ENCODE results near the gene GRK5.

GRK5 gene

DNA sequence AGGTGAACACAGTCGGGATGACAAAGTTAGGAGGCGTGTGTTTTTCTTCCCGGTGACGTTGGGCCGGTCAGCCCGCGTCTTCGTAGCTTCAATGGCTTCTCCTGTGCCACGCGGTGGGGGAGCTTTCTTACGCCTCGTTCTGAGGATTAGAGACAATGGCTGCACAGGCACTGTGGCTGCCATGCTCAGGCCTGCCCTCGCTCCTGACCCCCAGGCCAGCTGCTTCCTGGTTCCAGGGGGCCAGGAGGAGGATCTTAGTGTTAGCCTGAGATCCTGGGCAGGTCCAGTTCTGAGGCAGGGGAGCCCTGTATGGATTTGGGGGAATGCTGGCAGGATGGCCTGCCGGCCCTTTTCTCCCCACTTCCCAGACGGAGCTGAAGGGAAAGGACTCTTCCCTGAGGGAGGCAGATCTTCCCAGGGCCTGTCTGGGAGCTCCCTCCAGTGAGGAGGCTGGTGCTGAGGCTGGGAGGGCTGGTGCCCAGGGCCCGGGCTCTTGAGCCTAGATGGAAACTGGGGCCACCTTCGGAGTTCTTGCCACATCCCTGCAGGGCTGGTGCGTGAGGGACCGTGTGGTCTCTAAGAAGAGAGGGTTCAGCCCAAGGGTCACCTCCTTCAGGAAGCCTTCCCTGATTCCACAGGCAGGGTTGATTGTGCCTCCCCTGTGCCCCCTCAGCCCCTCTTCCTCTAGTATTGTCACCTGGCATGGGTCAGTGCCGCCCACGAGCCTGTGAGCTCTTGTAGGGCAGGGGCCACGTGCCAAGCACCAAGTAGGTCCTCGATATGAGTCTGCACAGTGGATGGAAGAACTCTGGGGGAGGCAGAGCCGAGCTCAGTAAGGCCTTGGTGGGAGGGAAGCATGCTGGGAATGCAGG lies 101.4 kb downstream of the GRK5 start:
- Histone ChIP-seq H3K36me3 (ENCODE audit: control insufficient read depth, insufficient read depth, low read length) (no peaks in the 10 kb centered on the region), H3K4me1 (ENCODE audit: control insufficient read depth, insufficient read depth, low read length, poor library complexity, severe bottlenecking) (peaks cover 10% of the 10 kb centered on the region), H3K4me3 (ENCODE audit: extremely low read depth, insufficient read depth, low read length, poor library complexity, severe bottlenecking) (no peak overlapping the region), H3K9me3 (ENCODE audit: control insufficient read depth, low read length) (no peaks in the 10 kb centered on the region), H3K27ac (ENCODE audit: low read depth, low read length, severe bottlenecking) (no peak overlapping the region)
- 86 to 90% methylated on average over 22 to 23 of the region's 24 CpGs for WGBS, 2 experiments (ENCODE audit: insufficient coverage in 2 of 2)

DNA sequence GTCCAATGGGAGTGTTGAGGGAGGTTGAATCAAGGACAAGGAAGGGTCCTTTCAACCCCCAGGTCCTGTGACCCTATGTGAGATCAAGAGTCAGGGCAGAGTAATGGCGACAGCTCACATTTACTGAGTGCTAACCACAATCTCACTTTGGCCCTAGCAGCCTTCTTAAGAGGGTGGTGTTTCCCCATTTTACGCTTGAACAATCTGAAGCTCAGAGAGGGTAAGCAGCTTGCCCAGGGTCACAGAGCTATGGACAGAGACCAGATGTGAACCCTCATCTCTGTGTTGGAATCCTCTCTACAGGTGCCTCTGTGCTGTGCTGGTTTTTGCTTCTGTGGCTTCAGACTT lies 102.0 kb downstream of the GRK5 start:
- H3K4me1 ChIP-seq (ENCODE audit: control insufficient read depth, insufficient read depth, low read length, poor library complexity, severe bottlenecking) = peaks cover 10% of the 10 kb centered on the region
- no peaks in the 10 kb centered on the region for H3K9me3 ChIP-seq (ENCODE audit: control insufficient read depth, low read length)
- H3K27ac ChIP-seq (ENCODE audit: low read depth, low read length, severe bottlenecking) = no peak overlapping the region
- WGBS, 2 experiments (ENCODE audit: insufficient coverage in 2 of 2) = 94 to 96% methylated on average over 2 of the region's 2 CpGs
- no peaks in the 10 kb centered on the region for H3K36me3 ChIP-seq (ENCODE audit: control insufficient read depth, insufficient read depth, low read length)
- H3K4me3 ChIP-seq (ENCODE audit: extremely low read depth, insufficient read depth, low read length, poor library complexity, severe bottlenecking) = no peak overlapping the region

GRCh38 chr10:119310806-119311205 lies 103.4 kb downstream of the GRK5 start:
- 96 to 100% methylated on average over 2 to 3 of the region's 4 CpGs for WGBS, 2 experiments (ENCODE audit: insufficient coverage in 2 of 2)
- H3K4me3 ChIP-seq (ENCODE audit: extremely low read depth, insufficient read depth, low read length, poor library complexity, severe bottlenecking) = no peak overlapping the region
- H3K36me3 ChIP-seq (ENCODE audit: control insufficient read depth, insufficient read depth, low read length) = no peaks in the 10 kb centered on the region
- peaks cover 24% of the 10 kb centered on the region for H3K4me1 ChIP-seq (ENCODE audit: control insufficient read depth, insufficient read depth, low read length, poor library complexity, severe bottlenecking)
- no peak overlapping the region for H3K27ac ChIP-seq (ENCODE audit: low read depth, low read length, severe bottlenecking)
- no peaks in the 10 kb centered on the region for H3K9me3 ChIP-seq (ENCODE audit: control insufficient read depth, low read length)

GRCh38 chr10:119312241-119312640 lies 104.9 kb downstream of the GRK5 start:
- Histone ChIP-seq H3K4me3 (ENCODE audit: extremely low read depth, insufficient read depth, low read length, poor library complexity, severe bottlenecking) (no peak overlapping the region), H3K9me3 (ENCODE audit: control insufficient read depth, low read length) (no peaks in the 10 kb centered on the region), H3K27ac (ENCODE audit: low read depth, low read length, severe bottlenecking) (no peak overlapping the region), H3K36me3 (ENCODE audit: control insufficient read depth, insufficient read depth, low read length) (no peaks in the 10 kb centered on the region), H3K4me1 (ENCODE audit: control insufficient read depth, insufficient read depth, low read length, poor library complexity, severe bottlenecking) (peaks cover 28% of the 10 kb centered on the region)
- WGBS, 2 experiments (ENCODE audit: insufficient coverage in 2 of 2) = 91 to 98% methylated on average over 2 to 5 of the region's 5 CpGs

DNA sequence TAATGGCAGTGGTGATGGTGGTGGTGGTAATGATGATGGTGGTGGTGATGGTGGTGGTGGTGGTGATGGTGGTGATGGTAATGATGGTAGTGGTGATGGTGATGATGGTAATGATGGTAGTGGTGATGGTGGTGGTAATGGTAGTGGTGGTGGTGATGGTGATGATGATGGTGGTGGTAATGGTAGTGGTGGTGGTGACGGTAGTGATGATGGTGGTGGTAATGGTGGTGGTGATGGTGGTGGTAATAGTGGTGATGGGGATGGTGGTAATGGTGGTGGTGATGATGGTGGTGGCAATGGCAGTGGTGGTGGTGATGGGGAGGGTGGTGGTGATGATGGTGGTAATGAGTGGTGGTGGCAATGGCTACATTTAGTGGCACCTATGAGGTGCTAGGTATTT lies 105.7 kb downstream of the GRK5 start:
- WGBS, 2 experiments (ENCODE audit: insufficient coverage in 2 of 2) = 0% methylated on average over 1 of the region's 1 CpG
- H3K36me3 ChIP-seq (ENCODE audit: control insufficient read depth, insufficient read depth, low read length) = no peaks in the 10 kb centered on the region
- no peaks in the 10 kb centered on the region for H3K9me3 ChIP-seq (ENCODE audit: control insufficient read depth, low read length)
- no peak overlapping the region for H3K4me3 ChIP-seq (ENCODE audit: extremely low read depth, insufficient read depth, low read length, poor library complexity, severe bottlenecking)
- H3K4me1 ChIP-seq (ENCODE audit: control insufficient read depth, insufficient read depth, low read length, poor library complexity, severe bottlenecking) = peaks cover 35% of the 10 kb centered on the region
- no peak overlapping the region for H3K27ac ChIP-seq (ENCODE audit: low read depth, low read length, severe bottlenecking)

GRCh38 chr10:119313644-119314043 lies 106.3 kb downstream of the GRK5 start:
- WGBS, 2 experiments (ENCODE audit: insufficient coverage in 2 of 2) = 100% methylated on average over 2 to 6 of the region's 7 CpGs
- no peak overlapping the region for H3K4me3 ChIP-seq (ENCODE audit: extremely low read depth, insufficient read depth, low read length, poor library complexity, severe bottlenecking)
- no peaks in the 10 kb centered on the region for H3K36me3 ChIP-seq (ENCODE audit: control insufficient read depth, insufficient read depth, low read length)
- H3K27ac ChIP-seq (ENCODE audit: low read depth, low read length, severe bottlenecking) = no peak overlapping the region
- H3K9me3 ChIP-seq (ENCODE audit: control insufficient read depth, low read length) = no peaks in the 10 kb centered on the region
- peaks cover 42% of the 10 kb centered on the region for H3K4me1 ChIP-seq (ENCODE audit: control insufficient read depth, insufficient read depth, low read length, poor library complexity, severe bottlenecking)

GRCh38 chr10:119314061-119314460 lies 106.7 kb downstream of the GRK5 start:
- no peak overlapping the region for H3K27ac ChIP-seq (ENCODE audit: low read depth, low read length, severe bottlenecking)
- peaks cover 46% of the 10 kb centered on the region for H3K4me1 ChIP-seq (ENCODE audit: control insufficient read depth, insufficient read depth, low read length, poor library complexity, severe bottlenecking)
- H3K9me3 ChIP-seq (ENCODE audit: control insufficient read depth, low read length) = no peaks in the 10 kb centered on the region
- 87 to 93% methylated on average over 7 to 10 of the region's 11 CpGs for WGBS, 2 experiments (ENCODE audit: insufficient coverage in 2 of 2)
- H3K36me3 ChIP-seq (ENCODE audit: control insufficient read depth, insufficient read depth, low read length) = no peaks in the 10 kb centered on the region
- H3K4me3 ChIP-seq (ENCODE audit: extremely low read depth, insufficient read depth, low read length, poor library complexity, severe bottlenecking) = no peak overlapping the region

GRCh38 chr10:119314486-119314885 lies 107.1 kb downstream of the GRK5 start:
- H3K27ac ChIP-seq (ENCODE audit: low read depth, low read length, severe bottlenecking) = no peak overlapping the region
- H3K9me3 ChIP-seq (ENCODE audit: control insufficient read depth, low read length) = no peaks in the 10 kb centered on the region
- WGBS, 2 experiments (ENCODE audit: insufficient coverage in 2 of 2) = 95 to 98% methylated on average over 7 of the region's 7 CpGs
- H3K4me1 ChIP-seq (ENCODE audit: control insufficient read depth, insufficient read depth, low read length, poor library complexity, severe bottlenecking) = peaks cover 49% of the 10 kb centered on the region
- no peak overlapping the region for H3K4me3 ChIP-seq (ENCODE audit: extremely low read depth, insufficient read depth, low read length, poor library complexity, severe bottlenecking)
- H3K36me3 ChIP-seq (ENCODE audit: control insufficient read depth, insufficient read depth, low read length) = no peaks in the 10 kb centered on the region

DNA sequence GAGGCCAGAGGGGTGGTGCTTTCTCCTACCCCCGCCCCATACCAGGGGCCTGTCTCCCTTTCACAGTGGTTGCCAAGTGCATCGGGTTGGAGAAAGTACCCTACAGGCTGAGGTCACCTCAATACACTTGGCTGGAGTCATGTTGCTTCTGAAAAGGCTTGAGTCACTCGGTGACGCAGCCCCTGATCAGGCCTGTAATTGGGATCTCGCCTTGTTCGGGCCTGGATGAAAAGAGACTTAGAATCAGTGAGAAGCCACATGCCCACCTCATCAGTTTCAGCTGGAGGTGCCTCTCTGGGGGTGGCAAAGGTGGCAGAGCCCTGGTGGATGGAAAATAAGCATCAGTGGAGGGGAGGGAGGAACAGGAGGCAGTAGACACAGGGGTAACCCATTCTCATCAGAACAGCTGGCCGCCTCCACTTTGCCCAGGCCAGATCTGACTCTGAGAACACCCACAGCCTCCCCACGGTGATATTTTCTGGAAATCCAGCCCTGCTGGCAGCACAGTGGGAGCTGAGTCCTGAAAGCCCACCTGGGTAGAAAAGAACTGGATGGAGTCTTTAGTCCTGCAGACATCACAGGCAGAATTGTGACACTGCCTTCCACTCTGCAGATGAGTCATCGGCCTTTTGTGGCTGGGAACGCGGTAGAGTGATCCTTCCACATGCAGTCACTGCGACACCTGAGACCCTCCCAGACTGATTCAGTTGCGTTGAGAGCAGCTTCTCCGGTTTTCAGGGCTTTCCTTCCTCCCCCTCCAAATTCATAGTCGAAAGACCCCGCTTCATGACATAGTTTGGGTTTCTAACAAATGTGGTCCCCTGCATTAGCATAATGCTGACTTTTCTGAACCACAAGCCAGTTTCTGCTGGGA lies 108.0 kb downstream of the GRK5 start:
- Histone ChIP-seq H3K36me3 (ENCODE audit: control insufficient read depth, insufficient read depth, low read length) (no peaks in the 10 kb centered on the region), H3K4me1 (ENCODE audit: control insufficient read depth, insufficient read depth, low read length, poor library complexity, severe bottlenecking) (peaks cover 54% of the 10 kb centered on the region), H3K4me3 (ENCODE audit: extremely low read depth, insufficient read depth, low read length, poor library complexity, severe bottlenecking) (no peak overlapping the region), H3K9me3 (ENCODE audit: control insufficient read depth, low read length) (no peaks in the 10 kb centered on the region), H3K27ac (ENCODE audit: low read depth, low read length, severe bottlenecking) (peak overlapping the region; percentile 55)
- WGBS, 2 experiments (ENCODE audit: insufficient coverage in 2 of 2) = 49 to 62% methylated on average over 12 to 13 of the region's 16 CpGs

DNA sequence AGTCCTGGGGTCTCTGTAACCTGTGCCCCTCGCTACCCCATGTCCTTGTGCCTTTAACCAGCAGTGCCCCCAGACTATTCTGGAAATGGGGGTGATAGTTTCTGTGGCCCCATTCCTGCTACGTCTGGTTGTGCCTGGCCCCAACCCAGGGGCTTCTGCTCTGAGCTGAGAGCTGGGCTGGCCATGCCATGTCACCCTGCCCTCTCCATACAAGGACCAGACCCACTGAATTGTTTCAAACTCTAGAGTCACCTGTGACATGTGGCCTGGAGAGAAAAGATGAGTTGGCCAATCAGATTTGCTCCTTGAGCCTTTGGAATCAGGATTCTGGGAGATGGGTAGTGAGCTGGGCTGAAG lies 108.6 kb downstream of the GRK5 start:
- Histone ChIP-seq H3K4me3 (ENCODE audit: extremely low read depth, insufficient read depth, low read length, poor library complexity, severe bottlenecking) (no peak overlapping the region), H3K9me3 (ENCODE audit: control insufficient read depth, low read length) (no peaks in the 10 kb centered on the region), H3K4me1 (ENCODE audit: control insufficient read depth, insufficient read depth, low read length, poor library complexity, severe bottlenecking) (peaks cover 54% of the 10 kb centered on the region), H3K36me3 (ENCODE audit: control insufficient read depth, insufficient read depth, low read length) (no peaks in the 10 kb centered on the region), H3K27ac (ENCODE audit: low read depth, low read length, severe bottlenecking) (peak overlapping the region; percentile 99)
- WGBS, 2 experiments (ENCODE audit: insufficient coverage in 2 of 2) = 89 to 100% methylated on average over 1 of the region's 2 CpGs

- peaks cover 5% of the 10 kb centered on the region for H3K9me3 ChIP-seq (ENCODE audit: control insufficient read depth, low read length)
- peak overlapping the region; percentile 99 for H3K27ac ChIP-seq (ENCODE audit: low read depth, low read length, severe bottlenecking)
- peaks cover 54% of the 10 kb centered on the region for H3K4me1 ChIP-seq (ENCODE audit: control insufficient read depth, insufficient read depth, low read length, poor library complexity, severe bottlenecking)
- no peak overlapping the region for H3K4me3 ChIP-seq (ENCODE audit: extremely low read depth, insufficient read depth, low read length, poor library complexity, severe bottlenecking)
- no peaks in the 10 kb centered on the region for H3K36me3 ChIP-seq (ENCODE audit: control insufficient read depth, insufficient read depth, low read length)
- WGBS, 2 experiments (ENCODE audit: insufficient coverage in 2 of 2) = 43 to 56% methylated on average over 4 of the region's 4 CpGs
These were observed 109.3 kb downstream of the GRK5 start for GRCh38 chr10:119316729-119317097.

Measured in mesodermal cell (in vitro differentiated cells).